Measurements from ENCODE around the gene CDKAL1.

The CDKAL1 gene

GRCh38 chr6:20559924-20560551 lies 25.8 kb downstream of the CDKAL1 start:
- no peaks in the 10 kb centered on the region for H3K9me3 ChIP-seq (ENCODE audit: insufficient read depth, low read depth, low read length)
- peaks cover 50% of the 10 kb centered on the region for H3K4me1 ChIP-seq (ENCODE audit: insufficient read depth, low read length, poor library complexity, severe bottlenecking)
- H3K36me3 ChIP-seq (ENCODE audit: insufficient read depth, low read length) = peaks cover 4% of the 10 kb centered on the region; the same call in 1 of the 2 replicates
- H3K9me2 ChIP-seq (replicated peaks; ENCODE audit: low read depth, low read length) = no peaks in the 10 kb centered on the region
- peak overlapping the region; percentile 98 for H3K9ac ChIP-seq (ENCODE audit: low read depth, low read length, poor library complexity, severe bottlenecking)
- peaks cover 23% of the 10 kb centered on the region for H4K20me1 ChIP-seq (ENCODE audit: insufficient read depth, low read length, poor library complexity, severe bottlenecking)
- peak overlapping the region; percentile 84 for H3K4me2 ChIP-seq (ENCODE audit: low read depth, low read length, poor library complexity, severe bottlenecking)
- H3K79me2 ChIP-seq (ENCODE audit: insufficient read depth, low read length) = peaks cover 80% of the 10 kb centered on the region
- peaks cover 14% of the 10 kb centered on the region for H3F3A ChIP-seq (ENCODE audit: low read depth)
- TF ChIP-seq CTCF (conservative IDR thresholded peaks at IDR 0.05; ENCODE audit: low read length) = peak; percentile 67
- no peak for TF ChIP-seq EZH2phosphoT487 (IDR thresholded peaks at IDR 0.05; ENCODE audit: borderline replicate concordance)
- no peaks in the 10 kb centered on the region for H3K27me3 ChIP-seq (ENCODE audit: insufficient read depth, low read length, poor library complexity, severe bottlenecking)
- no peak overlapping the region for H2AFZ ChIP-seq (ENCODE audit: low read length)
- peak overlapping the region; percentile 83 for H3K4me3 ChIP-seq (ENCODE audit: low read length, poor library complexity, severe bottlenecking)

- no peak overlapping the region for H2AFZ ChIP-seq (ENCODE audit: low read length)
- H3K79me2 ChIP-seq (ENCODE audit: insufficient read depth, low read length) = peaks cover 83% of the 10 kb centered on the region
- H3K4me1 ChIP-seq (ENCODE audit: insufficient read depth, low read length, poor library complexity, severe bottlenecking) = peaks cover 71% of the 10 kb centered on the region
- peaks cover 20% of the 10 kb centered on the region for H4K20me1 ChIP-seq (ENCODE audit: insufficient read depth, low read length, poor library complexity, severe bottlenecking)
- TF ChIP-seq EZH2phosphoT487 (IDR thresholded peaks at IDR 0.05; ENCODE audit: borderline replicate concordance) (no peak), CTCF (conservative IDR thresholded peaks at IDR 0.05; ENCODE audit: low read length) (no peak)
- no peaks in the 10 kb centered on the region for H3K27me3 ChIP-seq (ENCODE audit: insufficient read depth, low read length, poor library complexity, severe bottlenecking)
- H3K4me3 ChIP-seq (ENCODE audit: low read length, poor library complexity, severe bottlenecking) = peak overlapping the region; percentile 83
- H3K36me3 ChIP-seq (ENCODE audit: insufficient read depth, low read length) = no peaks in the 10 kb centered on the region
- H3K9me3 ChIP-seq (ENCODE audit: insufficient read depth, low read depth, low read length) = no peaks in the 10 kb centered on the region
- peaks cover 24% of the 10 kb centered on the region for H3F3A ChIP-seq (ENCODE audit: low read depth)
- no peaks in the 10 kb centered on the region for H3K9me2 ChIP-seq (replicated peaks; ENCODE audit: low read depth, low read length)
- peak overlapping the region; percentile 98 for H3K9ac ChIP-seq (ENCODE audit: low read depth, low read length, poor library complexity, severe bottlenecking)
- H3K4me2 ChIP-seq (ENCODE audit: low read depth, low read length, poor library complexity, severe bottlenecking) = peak overlapping the region; percentile 84
Measured at GRCh38 chr6:20563377-20563776, 29.1 kb downstream of the CDKAL1 start.

- Histone ChIP-seq H3F3A (ENCODE audit: low read depth) (peaks cover 24% of the 10 kb centered on the region), H3K36me3 (ENCODE audit: insufficient read depth, low read length) (no peaks in the 10 kb centered on the region), H3K4me2 (ENCODE audit: low read depth, low read length, poor library complexity, severe bottlenecking) (peak overlapping the region; percentile 84), H3K9ac (ENCODE audit: low read depth, low read length, poor library complexity, severe bottlenecking) (peak overlapping the region; percentile 98), H3K9me3 (ENCODE audit: insufficient read depth, low read depth, low read length) (no peaks in the 10 kb centered on the region), H2AFZ (ENCODE audit: low read length) (no peak overlapping the region), H3K27me3 (ENCODE audit: insufficient read depth, low read length, poor library complexity, severe bottlenecking) (no peaks in the 10 kb centered on the region), H3K4me1 (ENCODE audit: insufficient read depth, low read length, poor library complexity, severe bottlenecking) (peaks cover 73% of the 10 kb centered on the region), H4K20me1 (ENCODE audit: insufficient read depth, low read length, poor library complexity, severe bottlenecking) (peaks cover 13% of the 10 kb centered on the region), H3K9me2 (replicated peaks; ENCODE audit: low read depth, low read length) (no peaks in the 10 kb centered on the region), H3K79me2 (ENCODE audit: insufficient read depth, low read length) (peaks cover 82% of the 10 kb centered on the region), H3K4me3 (ENCODE audit: low read length, poor library complexity, severe bottlenecking) (peak overlapping the region; percentile 83)
- no peak for TF ChIP-seq EZH2phosphoT487 (IDR thresholded peaks at IDR 0.05; ENCODE audit: borderline replicate concordance)
- TF ChIP-seq CTCF (conservative IDR thresholded peaks at IDR 0.05; ENCODE audit: low read length) = peak; percentile 70
Measured at GRCh38 chr6:20564269-20564668, 30.0 kb downstream of the CDKAL1 start.
